Activated CD4-positive, alpha-beta memory T cell treated with anti-CD3 and anti-CD28 coated beads for 36 hours (primary cell): ENCODE measurements around the gene CERKL. TPM values are rescaled to one million over a fixed set of nuclear protein-coding genes. Genes with fewer than 3 reads are reported as not detected.

ENCODE experiments used
- CTCF ChIA-PET: fragments of 350-600 bp; sonication (Branson Sonifier 250); formaldehyde crosslinking; loops from one replicate; lab custom pipeline; 2021; ENCODE audit warnings: antibody characterized with exemption, inconsistent platforms; lab: Charles Lee
- POLR2A ChIA-PET: fragments of 350-600 bp; sonication (Branson Sonifier 250); formaldehyde crosslinking; loops from one replicate; lab custom pipeline; 2021; ENCODE audit warnings: antibody characterized with exemption; lab: Charles Lee
- DNase-seq: peaks from one replicate; pipeline ENCODE4 v3.0.0-alpha.2; 2020
- H3K27ac Mint-ChIP-seq: one replicate; pipeline ENCODE4 v1.8.0; 2021; ENCODE audit warnings: mixed read lengths
- H3K27me3 Mint-ChIP-seq: one replicate; pipeline ENCODE4 v1.8.0; 2021; ENCODE audit warnings: mixed read lengths
- H3K36me3 Mint-ChIP-seq: one replicate; pipeline ENCODE4 v1.8.0; 2021; ENCODE audit warnings: mixed read lengths
- H3K4me1 Mint-ChIP-seq: one replicate; pipeline ENCODE4 v1.8.0; 2021; ENCODE audit warnings: low read depth, mixed read lengths
- H3K4me3 Mint-ChIP-seq: one replicate; pipeline ENCODE4 v1.8.0; 2021; ENCODE audit warnings: mild to moderate bottlenecking, mixed read lengths
- H3K9me3 Mint-ChIP-seq: one replicate; pipeline ENCODE4 v1.8.0; 2021; ENCODE audit warnings: mixed read lengths
- intact Hi-C: fragments of 100-400 bp; cut with micrococcal nuclease; formaldehyde crosslinking; loops from one replicate; pipeline ENCODE4 v1.15.1; 2023
- total RNA-seq, 2 experiments: library from RNA; stranded (reverse); gene quantifications; one replicate each; pipeline ENCODE4 v1.2.3, GENCODE V29; 2021

CERKL gene
- total RNA-seq, 2 experiments from 2014 or later, result not detected

- DNase-seq, result no peak
- no peaks in the 10 kb centered on the region for H3K4me1 Mint-ChIP-seq
- ChIA-PET POLR2A (no interaction called here), CTCF (no interaction called here)
- intact Hi-C loops, result no loop called here
- no peak overlapping the region for H3K4me3 Mint-ChIP-seq
- H3K27ac Mint-ChIP-seq, result no peak overlapping the region
- no peaks in the 10 kb centered on the region for H3K36me3 Mint-ChIP-seq
- no peaks in the 10 kb centered on the region for H3K9me3 Mint-ChIP-seq
- H3K27me3 Mint-ChIP-seq, result peaks cover 3% of the 10 kb centered on the region
Observed at GRCh38 chr2:181576431-181576830, 80.5 kb downstream of the CERKL start.

DNA sequence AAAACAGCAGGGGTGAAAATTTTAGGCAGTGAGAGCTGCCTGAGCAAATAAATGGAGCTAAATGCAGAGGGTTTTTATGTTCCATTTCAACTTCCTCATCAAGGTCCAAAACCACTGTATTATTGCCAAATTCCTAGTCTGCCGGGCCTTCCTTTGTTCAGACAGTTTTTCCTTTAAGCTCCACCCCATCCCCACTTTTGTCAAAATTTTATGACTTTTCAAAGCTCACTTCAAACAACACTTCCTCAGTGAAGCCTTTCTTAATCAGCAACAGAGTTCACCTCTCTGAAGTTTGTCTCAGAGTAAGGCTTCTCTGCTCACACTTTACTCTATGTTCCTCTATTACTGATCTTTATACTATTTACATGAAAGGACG lies 81.3 kb downstream of the CERKL start:
- H3K9me3 Mint-ChIP-seq, result no peaks in the 10 kb centered on the region
- no peaks in the 10 kb centered on the region for H3K36me3 Mint-ChIP-seq
- H3K4me3 Mint-ChIP-seq, result no peak overlapping the region
- ChIA-PET CTCF (no interaction called here), POLR2A (no interaction called here)
- intact Hi-C loops, result no loop called here
- no peaks in the 10 kb centered on the region for H3K4me1 Mint-ChIP-seq
- no peak overlapping the region for H3K27ac Mint-ChIP-seq
- DNase-seq, result no peak
- no peaks in the 10 kb centered on the region for H3K27me3 Mint-ChIP-seq

DNA sequence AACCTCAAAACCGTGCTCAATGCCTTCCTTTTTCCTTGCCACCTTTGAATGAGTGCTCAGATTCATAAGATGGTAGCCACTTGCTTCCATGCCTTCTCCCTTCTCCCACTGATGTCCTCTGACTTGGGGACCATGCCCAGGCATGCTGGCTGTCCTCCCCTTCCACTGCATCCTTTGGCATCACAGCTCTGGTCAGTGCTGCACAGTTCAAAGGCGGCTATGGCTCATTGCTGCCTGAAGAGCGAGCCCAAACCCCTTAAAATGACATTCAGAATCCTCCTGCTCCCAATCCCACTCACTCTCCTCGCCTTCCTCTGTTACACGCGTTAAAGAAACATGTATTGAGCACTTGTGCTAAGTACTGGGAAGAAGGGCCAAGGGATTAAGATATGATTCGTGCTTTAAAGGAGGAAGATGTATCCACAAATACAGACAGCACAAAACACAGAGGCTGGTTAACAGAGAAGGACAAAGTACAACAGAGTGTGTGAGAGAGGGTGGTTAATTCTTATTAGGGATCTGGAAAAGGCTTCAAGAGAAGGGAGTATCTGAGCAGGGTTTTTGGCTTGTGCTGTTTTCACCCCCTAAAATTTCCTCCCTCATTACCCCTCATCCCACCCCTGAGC lies 81.8 kb downstream of the CERKL start:
- intact Hi-C loops, result no loop called here
- Mint-ChIP-seq H3K27me3 (no peaks in the 10 kb centered on the region), H3K36me3 (no peaks in the 10 kb centered on the region), H3K4me1 (no peaks in the 10 kb centered on the region), H3K27ac (no peak overlapping the region), H3K9me3 (no peaks in the 10 kb centered on the region), H3K4me3 (no peak overlapping the region)
- DNase-seq, result no peak
- ChIA-PET POLR2A (no interaction called here), CTCF (no interaction called here)

DNA sequence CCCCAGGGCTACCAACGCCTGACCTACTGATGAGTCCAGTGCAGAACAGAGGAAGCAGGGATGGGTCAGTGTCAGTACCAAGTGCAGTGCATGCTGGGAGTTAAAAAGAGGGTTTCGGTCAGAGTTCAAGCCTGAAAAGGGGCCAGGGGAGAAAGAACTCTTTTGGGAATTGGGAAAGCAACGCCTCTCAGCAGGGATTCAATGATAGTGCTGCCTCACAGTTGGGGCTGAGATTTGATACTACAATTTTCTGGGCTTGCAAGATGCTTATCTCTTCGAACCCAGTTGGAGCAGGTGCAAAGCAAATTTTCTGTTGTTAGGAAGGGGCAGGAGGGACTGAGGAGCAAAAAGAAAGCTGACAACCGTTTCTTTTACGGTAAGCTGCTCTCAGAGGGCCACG lies 82.6 kb downstream of the CERKL start:
- Mint-ChIP-seq H3K4me1 (no peaks in the 10 kb centered on the region), H3K27me3 (no peaks in the 10 kb centered on the region), H3K4me3 (no peak overlapping the region), H3K27ac (no peak overlapping the region), H3K9me3 (no peaks in the 10 kb centered on the region), H3K36me3 (no peaks in the 10 kb centered on the region)
- intact Hi-C loops, result no loop called here
- CTCF ChIA-PET, result interaction anchor here (1.9 kb wide), 1 partner anchor 141 kb away, joined by 13 read pairs; no protein-coding TSS in a partner anchor
- POLR2A ChIA-PET, result no interaction called here
- no peak for DNase-seq

GRCh38 chr2:181573140-181573736 lies 83.7 kb downstream of the CERKL start:
- no peak overlapping the region for H3K4me3 Mint-ChIP-seq
- no peaks in the 10 kb centered on the region for H3K27me3 Mint-ChIP-seq
- no peak overlapping the region for H3K27ac Mint-ChIP-seq
- intact Hi-C loops, result loop anchor here (2.0 kb wide), 1 partner anchor 142 kb away; no protein-coding TSS in a partner anchor
- DNase-seq, result no peak
- no peaks in the 10 kb centered on the region for H3K9me3 Mint-ChIP-seq
- ChIA-PET POLR2A (no interaction called here), CTCF (interaction anchor here (1.3 to 1.9 kb wide), 2 partner anchors 140 to 142 kb away, joined by 3 to 13 read pairs; no protein-coding TSS in a partner anchor)
- no peaks in the 10 kb centered on the region for H3K4me1 Mint-ChIP-seq
- H3K36me3 Mint-ChIP-seq, result no peaks in the 10 kb centered on the region

- intact Hi-C loops, result no loop called here
- H3K27me3 Mint-ChIP-seq, result no peaks in the 10 kb centered on the region
- ChIA-PET CTCF (interaction anchor here (0.6 to 1.9 kb wide), 2 partner anchors 89 to 144 kb away, joined by 3 to 10 read pairs; no protein-coding TSS in a partner anchor), POLR2A (no interaction called here)
- peaks cover 1% of the 10 kb centered on the region for H3K4me1 Mint-ChIP-seq
- H3K27ac Mint-ChIP-seq, result no peak overlapping the region
- no peaks in the 10 kb centered on the region for H3K36me3 Mint-ChIP-seq
- DNase-seq, result no peak
- H3K4me3 Mint-ChIP-seq, result no peak overlapping the region
- no peaks in the 10 kb centered on the region for H3K9me3 Mint-ChIP-seq
Observed at GRCh38 chr2:181570833-181571661, 85.9 kb downstream of the CERKL start.

GRCh38 chr2:181570059-181570458 lies 86.8 kb downstream of the CERKL start:
- Mint-ChIP-seq H3K4me1 (peaks cover 1% of the 10 kb centered on the region), H3K27ac (no peak overlapping the region), H3K9me3 (no peaks in the 10 kb centered on the region), H3K36me3 (no peaks in the 10 kb centered on the region), H3K4me3 (no peak overlapping the region), H3K27me3 (no peaks in the 10 kb centered on the region)
- ChIA-PET CTCF (interaction anchor here (1.9 kb wide), 1 partner anchor 145 kb away, joined by 10 read pairs; no protein-coding TSS in a partner anchor), POLR2A (interaction anchor here (0.6 kb wide), 1 partner anchor 11 kb away, joined by 3 read pairs; no protein-coding TSS in a partner anchor)
- no peak for DNase-seq
- intact Hi-C loops, result no loop called here

DNA sequence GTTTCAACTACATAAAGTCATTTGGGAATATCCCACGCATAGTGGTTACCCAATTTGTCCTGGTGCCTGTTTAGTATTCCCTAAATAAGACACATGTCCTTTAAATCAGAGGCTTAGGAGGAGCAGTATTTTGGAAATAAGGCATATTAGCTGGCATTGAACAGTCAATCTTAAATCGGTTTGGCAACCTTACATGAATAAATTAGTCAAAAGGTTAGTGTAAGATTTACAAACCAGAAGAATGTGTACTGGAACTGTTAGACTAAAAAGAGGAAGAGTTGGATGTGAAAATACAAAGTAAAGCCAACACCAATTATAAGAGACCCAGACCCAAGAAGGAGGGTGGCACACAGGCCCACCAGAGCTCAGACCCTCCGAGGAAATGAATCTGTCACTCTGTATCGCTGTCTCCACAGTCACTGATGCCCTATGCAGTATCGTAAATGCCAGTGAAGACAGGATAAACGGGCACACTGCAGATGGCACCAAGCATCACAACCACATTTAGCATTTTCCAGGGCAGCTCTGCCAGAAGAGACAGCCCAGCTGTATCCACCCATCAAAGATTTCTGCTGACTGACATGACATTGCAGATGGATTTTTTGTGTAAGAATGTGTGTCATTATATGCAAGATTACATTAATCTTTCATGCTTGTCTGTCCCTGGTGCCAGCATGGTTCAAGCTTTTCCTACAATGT lies 90.4 kb downstream of the CERKL start:
- intact Hi-C loops, result no loop called here
- Mint-ChIP-seq H3K27me3 (no peaks in the 10 kb centered on the region), H3K36me3 (no peaks in the 10 kb centered on the region), H3K4me3 (no peak overlapping the region), H3K27ac (no peak overlapping the region), H3K4me1 (peaks cover 1% of the 10 kb centered on the region), H3K9me3 (no peaks in the 10 kb centered on the region)
- CTCF ChIA-PET, result no interaction called here
- no peak for DNase-seq
- POLR2A ChIA-PET, result no interaction called here

DNA sequence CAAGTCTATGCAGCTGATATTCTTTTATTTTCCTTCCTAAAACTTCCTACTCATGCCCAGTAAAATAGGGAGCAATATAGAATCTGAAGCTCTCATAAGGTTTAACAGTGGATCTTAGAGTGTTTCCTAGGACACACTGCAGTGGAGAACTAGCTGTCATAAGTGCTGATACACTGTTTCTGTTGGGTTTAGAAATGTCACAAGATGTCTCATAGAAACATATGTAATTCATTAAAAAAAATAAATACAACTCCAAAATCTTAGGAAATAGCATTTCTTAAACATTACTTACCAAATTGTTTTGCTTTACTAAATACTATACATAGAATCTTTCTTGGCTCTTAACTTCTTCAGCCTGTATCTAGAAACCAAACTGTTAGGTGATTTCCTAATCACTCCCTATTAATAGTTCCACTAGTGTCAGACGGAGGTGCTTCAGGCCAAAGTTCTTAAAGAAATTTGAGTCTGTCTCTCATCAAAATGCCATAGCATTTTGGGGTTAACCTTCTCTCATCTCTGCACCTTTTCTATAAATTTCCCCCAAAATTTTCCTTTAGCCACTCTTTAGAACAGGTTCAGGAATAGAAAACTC lies 93.7 kb downstream of the CERKL start:
- Mint-ChIP-seq H3K4me1 (peaks cover 1% of the 10 kb centered on the region), H3K27me3 (no peaks in the 10 kb centered on the region), H3K4me3 (no peak overlapping the region), H3K27ac (no peak overlapping the region), H3K36me3 (no peaks in the 10 kb centered on the region), H3K9me3 (no peaks in the 10 kb centered on the region)
- DNase-seq, result no peak
- intact Hi-C loops, result no loop called here
- ChIA-PET CTCF (no interaction called here), POLR2A (no interaction called here)

- ChIA-PET POLR2A (interaction anchor here (0.6 kb wide), 1 partner anchor 11 kb away, joined by 3 read pairs; no protein-coding TSS in a partner anchor), CTCF (no interaction called here)
- no peaks in the 10 kb centered on the region for H3K27me3 Mint-ChIP-seq
- H3K9me3 Mint-ChIP-seq, result no peaks in the 10 kb centered on the region
- H3K36me3 Mint-ChIP-seq, result no peaks in the 10 kb centered on the region
- intact Hi-C loops, result no loop called here
- H3K4me3 Mint-ChIP-seq, result no peak overlapping the region
- H3K27ac Mint-ChIP-seq, result no peak overlapping the region
- no peak for DNase-seq
- no peaks in the 10 kb centered on the region for H3K4me1 Mint-ChIP-seq
Observed at GRCh38 chr2:181558371-181558770, 98.5 kb downstream of the CERKL start.

DNA sequence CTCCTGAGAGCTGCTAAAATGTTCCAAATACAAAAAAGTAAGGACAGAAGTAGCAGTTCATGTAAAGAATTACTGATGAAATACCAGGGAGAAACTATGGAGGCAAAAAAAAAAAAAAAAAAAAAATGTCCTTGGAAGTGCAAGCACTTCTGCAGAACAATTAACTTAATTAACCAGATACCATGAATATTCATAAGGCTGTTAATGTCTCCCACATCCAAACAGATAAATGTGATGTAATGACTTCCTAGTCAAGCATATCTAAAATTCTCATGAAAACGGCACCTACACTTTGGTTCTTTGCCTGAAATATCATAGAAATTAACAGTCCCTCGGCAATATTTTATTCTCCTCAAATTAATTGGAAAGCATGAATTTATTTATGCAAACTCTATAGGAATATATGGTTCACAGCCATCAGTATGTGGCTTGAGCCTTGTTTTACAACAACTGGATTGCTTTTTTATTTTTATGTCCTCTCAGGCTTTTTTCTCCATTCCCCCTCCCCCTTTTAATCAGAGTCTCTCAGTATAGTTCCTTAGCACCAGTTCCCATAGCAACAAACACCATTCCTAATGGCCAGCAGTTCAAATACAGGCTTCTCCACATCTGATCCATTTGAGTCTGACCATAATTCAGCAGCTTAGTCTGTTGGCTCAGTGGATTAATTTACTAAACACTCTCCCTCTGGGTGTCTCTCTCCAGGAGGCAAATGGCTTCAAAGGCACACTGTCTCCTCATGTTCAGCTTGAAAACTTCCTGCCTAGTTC lies 102.7 kb downstream of the CERKL start:
- Mint-ChIP-seq H3K27me3 (no peaks in the 10 kb centered on the region), H3K36me3 (no peaks in the 10 kb centered on the region), H3K9me3 (no peaks in the 10 kb centered on the region), H3K27ac (no peak overlapping the region), H3K4me3 (no peak overlapping the region), H3K4me1 (no peaks in the 10 kb centered on the region)
- DNase-seq, result no peak
- CTCF ChIA-PET, result no interaction called here
- POLR2A ChIA-PET, result no interaction called here
- intact Hi-C loops, result no loop called here
